Natural killer cell (primary cell): ENCODE results near the gene NCBP3. TPM values are rescaled to one million over a fixed set of nuclear protein-coding genes. Genes with fewer than 3 reads are reported as not detected.
A peak's percentile ranks its signal among the peaks of the same experiment; 100 is the strongest.

ENCODE experiments used
- ATAC-seq, 3 donors: fragments of 150-1000 bp in 2 of 3; fragments of 200-7000 bp in 1 of 3; cut with Tn5 transposase; 1 replicate in 1 of 3; 2 replicates in 2 of 3; pipeline ENCODE4 v1.10.0; 2021; ENCODE audit warnings: mild to moderate bottlenecking in 2 of 3, moderate library complexity in 2 of 3
- DNase-seq, 2 donors: peaks; one replicate each; pipeline versions ENCODE4 v3.0.0 to v3.0.0-alpha.2; 2013 to 2021; ENCODE audit warnings: mixed read lengths in 1 of 2
- H3K27ac ChIP-seq: one replicate; pipeline ENCODE4 v1.5.1; 2013; ENCODE audit warnings: mild to moderate bottlenecking, low read length
- H3K27me3 ChIP-seq: one replicate; pipeline ENCODE4 v1.6.1; 2013; ENCODE audit warnings: low read length; ENCODE audit not compliant: control insufficient read depth, insufficient read depth
- H3K36me3 ChIP-seq: one replicate; pipeline ENCODE4 v1.6.1; 2013; ENCODE audit warnings: low read length; ENCODE audit not compliant: control insufficient read depth, insufficient read depth
- H3K4me1 ChIP-seq: one replicate; pipeline ENCODE4 v1.6.1; 2013; ENCODE audit warnings: low read length; ENCODE audit not compliant: control insufficient read depth, insufficient read depth
- H3K4me3 ChIP-seq: one replicate; pipeline ENCODE4 v1.5.1; 2013; ENCODE audit warnings: low read length
- H3K9me3 ChIP-seq: one replicate; pipeline ENCODE4 v1.6.1; 2013; ENCODE audit warnings: low read length; ENCODE audit not compliant: control insufficient read depth, insufficient read depth
- H3K27ac Mint-ChIP-seq, 2 donors: one replicate each; pipeline ENCODE4 v1.8.0; 2022; ENCODE audit warnings: mild to moderate bottlenecking in 2 of 2, mixed read lengths in 2 of 2, moderate library complexity in 1 of 2
- H3K27me3 Mint-ChIP-seq, 2 donors: one replicate each; pipeline ENCODE4 v1.8.0; 2022; ENCODE audit warnings: low read depth in 2 of 2, mixed read lengths in 2 of 2
- H3K36me3 Mint-ChIP-seq: one replicate; pipeline ENCODE4 v1.8.0; 2022; ENCODE audit warnings: mixed read lengths
- H3K4me1 Mint-ChIP-seq, 2 donors: one replicate each; pipeline ENCODE4 v1.8.0; 2022; ENCODE audit warnings: mixed read lengths in 2 of 2
- H3K4me3 Mint-ChIP-seq: one replicate; pipeline ENCODE4 v1.8.0; 2022; ENCODE audit warnings: mild to moderate bottlenecking, moderate library complexity, mixed read lengths
- H3K9me3 Mint-ChIP-seq, 2 donors: one replicate each; pipeline ENCODE4 v1.8.0; 2022; ENCODE audit warnings: mixed read lengths in 2 of 2
- WGBS: methylation state at CpG from one replicate; pipeline ENCODE4 v1.1.7; 2013; ENCODE audit warnings: missing lambda C conversion rate; ENCODE audit not compliant: insufficient coverage; 5-methylcytosine and 5-hydroxymethylcytosine counted together
- intact Hi-C: fragments of 100-400 bp; cut with micrococcal nuclease; formaldehyde crosslinking; loops from one replicate; pipeline ENCODE4 v1.14.2; 2022
- total RNA-seq, 4 donors: library from RNA; stranded (reverse); fragments of 120-200 nt in 1 of 4; gene quantifications; one replicate each; pipeline versions ENCODE4 v1.2.3 to v1.2.4, GENCODE V29; 2013 to 2022
- TF ChIP-seq, protein P1 (sequence below): fragments of 200-600 bp; IDR thresholded peaks from one replicate; pipeline ENCODE4 v1.8.0; 2022; ENCODE audit warnings: antibody characterized with exemption

NCBP3 gene
- total RNA-seq, 3 donors from 2014 or later (not counting 1 experiment from before 2014, with no cell fraction given): 55.9 to 60.7 (median 58.1) TPM

DNA sequence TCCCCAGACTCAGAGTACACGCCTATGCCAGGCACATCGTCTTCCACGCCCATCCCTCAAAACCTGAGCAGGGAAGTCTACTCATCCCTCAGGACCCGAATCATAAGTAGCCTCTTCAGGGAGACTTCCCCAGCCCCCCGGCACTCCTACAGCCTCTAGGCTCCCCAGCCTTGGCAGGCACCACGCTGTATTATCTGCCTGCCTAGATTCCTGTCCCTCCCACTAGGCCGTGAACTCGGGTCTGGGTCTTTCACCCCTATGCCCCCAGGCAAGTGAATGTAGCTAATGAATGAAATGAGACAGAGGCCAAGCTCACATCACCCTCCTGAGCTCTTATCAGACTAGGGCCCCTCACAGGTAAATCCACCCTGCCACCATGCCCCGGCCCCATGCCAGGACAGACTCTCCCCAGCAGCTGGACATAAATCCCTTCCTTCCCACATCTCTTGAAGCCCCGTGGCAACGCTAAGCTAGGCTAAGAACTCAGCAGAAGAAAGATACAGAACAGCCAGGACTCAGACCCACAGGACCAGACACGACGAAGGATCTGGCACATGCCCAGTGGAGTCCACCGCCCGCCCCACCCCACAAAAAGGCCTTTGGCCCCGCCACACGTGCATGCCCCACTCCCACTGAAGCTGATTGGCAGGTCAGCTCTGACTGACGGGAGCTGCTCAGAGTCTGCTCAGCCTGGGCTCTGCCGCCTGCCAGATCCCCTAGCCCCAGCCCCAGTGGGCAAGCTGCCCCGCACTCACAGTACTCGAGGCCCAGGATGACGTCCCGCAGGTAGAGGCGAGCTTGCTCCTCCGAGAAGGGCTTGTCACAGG, 33.8 kb upstream of the NCBP3 start:
- no peaks in the 10 kb centered on the region for H3K4me1 ChIP-seq
- Mint-ChIP-seq H3K27ac (peak overlapping the region in 1 of 2 donors; percentile 38), H3K27me3 (no peaks in the 10 kb centered on the region), H3K4me1 (peaks cover 0 to under 1% of the 10 kb centered on the region in 2 donors), H3K36me3 (no peaks in the 10 kb centered on the region), H3K9me3 (no peaks in the 10 kb centered on the region), H3K4me3 (no peak overlapping the region)
- H3K27ac ChIP-seq: no peak overlapping the region
- H3K27me3 ChIP-seq: no peaks in the 10 kb centered on the region
- H3K4me3 ChIP-seq: no peak overlapping the region
- no peaks in the 10 kb centered on the region for H3K36me3 ChIP-seq
- no peak for ATAC-seq
- no peaks in the 10 kb centered on the region for H3K9me3 ChIP-seq
- intact Hi-C loops: no loop called here
- 95% methylated on average over 25 of the region's 25 CpGs for WGBS
- no peak for DNase-seq
- TF ChIP-seq, protein P1, sequence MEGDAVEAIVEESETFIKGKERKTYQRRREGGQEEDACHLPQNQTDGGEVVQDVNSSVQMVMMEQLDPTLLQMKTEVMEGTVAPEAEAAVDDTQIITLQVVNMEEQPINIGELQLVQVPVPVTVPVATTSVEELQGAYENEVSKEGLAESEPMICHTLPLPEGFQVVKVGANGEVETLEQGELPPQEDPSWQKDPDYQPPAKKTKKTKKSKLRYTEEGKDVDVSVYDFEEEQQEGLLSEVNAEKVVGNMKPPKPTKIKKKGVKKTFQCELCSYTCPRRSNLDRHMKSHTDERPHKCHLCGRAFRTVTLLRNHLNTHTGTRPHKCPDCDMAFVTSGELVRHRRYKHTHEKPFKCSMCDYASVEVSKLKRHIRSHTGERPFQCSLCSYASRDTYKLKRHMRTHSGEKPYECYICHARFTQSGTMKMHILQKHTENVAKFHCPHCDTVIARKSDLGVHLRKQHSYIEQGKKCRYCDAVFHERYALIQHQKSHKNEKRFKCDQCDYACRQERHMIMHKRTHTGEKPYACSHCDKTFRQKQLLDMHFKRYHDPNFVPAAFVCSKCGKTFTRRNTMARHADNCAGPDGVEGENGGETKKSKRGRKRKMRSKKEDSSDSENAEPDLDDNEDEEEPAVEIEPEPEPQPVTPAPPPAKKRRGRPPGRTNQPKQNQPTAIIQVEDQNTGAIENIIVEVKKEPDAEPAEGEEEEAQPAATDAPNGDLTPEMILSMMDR: no peak

DNA sequence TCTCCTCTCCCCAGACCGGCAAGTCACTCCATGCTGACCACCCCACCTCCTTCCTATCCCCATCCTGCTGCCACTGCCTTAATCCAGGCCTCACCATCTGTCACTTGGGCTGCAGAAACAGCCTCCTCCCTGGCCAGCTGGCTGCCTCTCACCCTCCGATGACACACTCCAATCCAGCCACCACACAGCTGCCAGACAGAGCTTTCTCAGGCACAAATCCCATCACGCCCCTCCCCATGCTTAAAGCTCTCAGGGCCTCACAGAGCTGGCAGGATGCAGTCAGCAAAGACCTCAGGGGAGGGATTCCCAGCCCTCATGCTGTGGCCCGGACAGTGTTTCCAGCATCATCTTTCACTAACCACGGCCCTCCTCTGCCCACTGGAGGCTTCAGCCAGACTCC, 33.1 kb upstream of the NCBP3 start:
- H3K36me3 ChIP-seq: no peaks in the 10 kb centered on the region
- peak overlapping the region in 1 of 2 donors; percentile 38 for H3K27ac Mint-ChIP-seq
- no peaks in the 10 kb centered on the region for H3K4me1 ChIP-seq
- H3K27ac ChIP-seq: no peak overlapping the region
- intact Hi-C loops: no loop called here
- no peak overlapping the region for H3K4me3 Mint-ChIP-seq
- no peaks in the 10 kb centered on the region for H3K27me3 ChIP-seq
- no peaks in the 10 kb centered on the region for H3K27me3 Mint-ChIP-seq
- no peak overlapping the region for H3K4me3 ChIP-seq
- H3K4me1 Mint-ChIP-seq: no peaks in the 10 kb centered on the region
- no peak for ATAC-seq
- H3K9me3 ChIP-seq: no peaks in the 10 kb centered on the region
- TF ChIP-seq, protein P1: no peak
- H3K36me3 Mint-ChIP-seq: no peaks in the 10 kb centered on the region
- no peaks in the 10 kb centered on the region for H3K9me3 Mint-ChIP-seq
- DNase-seq: no peak
- WGBS: 83% methylated on average over 5 of the region's 5 CpGs

DNA sequence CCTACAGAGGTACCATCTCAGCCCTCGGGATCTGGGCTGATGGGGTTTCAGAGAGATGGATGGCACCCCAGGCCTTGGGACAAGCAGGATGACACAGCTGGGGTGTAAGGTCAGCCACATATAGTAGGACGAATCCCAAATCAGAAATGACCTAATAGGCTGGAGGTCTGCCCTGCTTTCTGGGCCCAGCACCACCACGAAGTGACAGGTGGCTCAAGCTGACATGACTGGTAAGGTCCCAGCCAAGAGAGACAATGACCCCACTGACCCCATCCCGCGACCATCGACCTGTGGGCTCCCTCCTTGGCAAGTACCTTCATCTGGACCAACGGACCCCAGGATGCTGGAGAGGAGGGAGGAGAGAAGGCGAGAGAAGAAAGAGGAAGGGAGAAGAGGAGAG, 31.2 kb upstream of the NCBP3 start:
- Histone ChIP-seq H3K4me3 (no peak overlapping the region), H3K4me1 (no peaks in the 10 kb centered on the region), H3K27ac (no peak overlapping the region), H3K9me3 (no peaks in the 10 kb centered on the region), H3K36me3 (no peaks in the 10 kb centered on the region), H3K27me3 (no peaks in the 10 kb centered on the region)
- TF ChIP-seq, protein P1: no peak
- WGBS: 93% methylated on average over 8 of the region's 8 CpGs
- Mint-ChIP-seq H3K27ac (no peak overlapping the region), H3K4me3 (no peak overlapping the region), H3K27me3 (no peaks in the 10 kb centered on the region), H3K36me3 (no peaks in the 10 kb centered on the region), H3K4me1 (no peaks in the 10 kb centered on the region), H3K9me3 (no peaks in the 10 kb centered on the region)
- ATAC-seq (no peak), DNase-seq (no peak)
- intact Hi-C loops: no loop called here

DNA sequence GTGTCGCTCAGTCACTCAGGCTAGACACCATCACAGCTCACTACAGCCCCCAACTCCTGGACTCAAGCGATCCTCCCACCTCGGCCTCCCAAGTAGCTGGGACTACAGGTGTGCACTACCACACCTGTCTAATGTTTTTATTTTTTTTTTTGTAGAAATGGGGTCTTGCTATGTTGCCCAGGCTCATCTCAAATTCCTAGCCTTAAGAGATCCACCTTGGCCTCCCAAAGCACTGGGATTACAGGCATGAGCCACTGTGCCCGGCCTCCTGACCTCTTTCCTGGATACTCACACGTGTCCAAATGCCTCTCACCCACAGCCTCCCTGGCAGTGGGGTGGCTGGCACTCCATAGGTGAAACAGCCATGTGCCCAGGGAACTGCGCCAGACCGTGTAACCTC, 29.3 kb upstream of the NCBP3 start:
- Histone ChIP-seq H3K36me3 (no peaks in the 10 kb centered on the region), H3K4me3 (no peak overlapping the region), H3K27me3 (no peaks in the 10 kb centered on the region), H3K4me1 (peaks cover 14% of the 10 kb centered on the region), H3K27ac (no peak overlapping the region), H3K9me3 (no peaks in the 10 kb centered on the region)
- peaks cover 8% of the 10 kb centered on the region in 2 donors for H3K4me1 Mint-ChIP-seq
- no peak overlapping the region for H3K4me3 Mint-ChIP-seq
- TF ChIP-seq, protein P1: no peak
- no peak for DNase-seq
- WGBS: 95% methylated on average over 6 of the region's 7 CpGs
- no peaks in the 10 kb centered on the region for H3K27me3 Mint-ChIP-seq
- no peak for ATAC-seq
- no peaks in the 10 kb centered on the region for H3K36me3 Mint-ChIP-seq
- intact Hi-C loops: no loop called here
- H3K27ac Mint-ChIP-seq: no peak overlapping the region
- H3K9me3 Mint-ChIP-seq: no peaks in the 10 kb centered on the region
